Measurements from ENCODE around the gene NOL11.

The NOL11 gene

GRCh38 chr17:67687511-67687910 lies 30.2 kb upstream of the NOL11 start:
- no peaks in the 10 kb centered on the region for H3K9me3 ChIP-seq (ENCODE audit: control insufficient read depth, low read length)
- no peak overlapping the region for H3K4me2 ChIP-seq (ENCODE audit: low read length, poor library complexity, severe bottlenecking)
- no peak overlapping the region for H3K4me3 ChIP-seq (ENCODE audit: insufficient read depth in 1 of 2, low read depth in 1 of 2, low read length in 2 of 2)
- no peak overlapping the region for H3K27ac ChIP-seq (ENCODE audit: low read length, poor library complexity, severe bottlenecking)
- no peak overlapping the region for H2BK5ac ChIP-seq (ENCODE audit: low read depth, low read length, poor library complexity, severe bottlenecking)
- H3K27me3 ChIP-seq (ENCODE audit: control insufficient read depth in 1 of 2, insufficient read depth in 1 of 2, low read length in 2 of 2) = no peaks in the 10 kb centered on the region
- no peak overlapping the region for H4K91ac ChIP-seq (ENCODE audit: low read length)
- H2BK12ac ChIP-seq (ENCODE audit: low read length in 2 of 2) = no peak overlapping the region
- H2BK120ac ChIP-seq (ENCODE audit: low read depth, low read length) = no peak overlapping the region
- H3K36me3 ChIP-seq (ENCODE audit: control insufficient read depth in 1 of 2, insufficient read depth in 2 of 2, low read depth in 1 of 2, low read length in 2 of 2) = peaks cover 0 to 1% of the 10 kb centered on the region in 2 experiments
- no peak overlapping the region for H2BK15ac ChIP-seq (ENCODE audit: low read depth, poor library complexity, severe bottlenecking)
- H3K23ac ChIP-seq (ENCODE audit: low read length in 2 of 2) = no peak overlapping the region
- H3K79me1 ChIP-seq (replicated peaks; ENCODE audit: low read length, poor library complexity, severe bottlenecking) = no peaks in the 10 kb centered on the region
- H3K9ac ChIP-seq (ENCODE audit: low read length) = no peak overlapping the region
- no peak overlapping the region for H3K14ac ChIP-seq (ENCODE audit: low read length in 2 of 2)
- WGBS = no CpG with 5 or more reads among the region's 2 CpGs
- no peak overlapping the region for H2AK5ac ChIP-seq (ENCODE audit: low read length, severe bottlenecking)
- H4K8ac ChIP-seq (ENCODE audit: low read length) = no peak overlapping the region
- H3K4me1 ChIP-seq (ENCODE audit: control insufficient read depth, insufficient read depth, low read depth, low read length) = no peaks in the 10 kb centered on the region
- no peak overlapping the region for H3K18ac ChIP-seq (ENCODE audit: low read depth in 1 of 2, low read length in 2 of 2)
- H3K4ac ChIP-seq (ENCODE audit: low read depth in 1 of 2, low read length in 2 of 2) = no peak overlapping the region
- H2AFZ ChIP-seq (ENCODE audit: low read depth, low read length) = no peak overlapping the region
- DNase-seq = no peak

GRCh38 chr17:67689534-67690177 lies 28.1 kb upstream of the NOL11 start:
- 57% methylated on average over 2 of the region's 2 CpGs for WGBS
- H2BK120ac ChIP-seq (ENCODE audit: low read depth, low read length) = no peak overlapping the region

GRCh38 chr17:67693811-67694210 lies 23.9 kb upstream of the NOL11 start:
- no peak overlapping the region for H3K27ac ChIP-seq (ENCODE audit: low read length, poor library complexity, severe bottlenecking)

More at GRCh38 chr17:67689534-67690177, 28.1 kb upstream of the NOL11 start:
- Histone ChIP-seq H3K4me2 (ENCODE audit: low read length, poor library complexity, severe bottlenecking) (no peak overlapping the region), H2AK5ac (ENCODE audit: low read length, severe bottlenecking) (no peak overlapping the region), H2BK12ac (ENCODE audit: low read length in 2 of 2) (no peak overlapping the region), H2BK15ac (ENCODE audit: low read depth, poor library complexity, severe bottlenecking) (no peak overlapping the region), H3K14ac (ENCODE audit: low read length in 2 of 2) (no peak overlapping the region), H3K79me1 (replicated peaks; ENCODE audit: low read length, poor library complexity, severe bottlenecking) (no peaks in the 10 kb centered on the region), H3K36me3 (ENCODE audit: control insufficient read depth in 1 of 2, insufficient read depth in 2 of 2, low read depth in 1 of 2, low read length in 2 of 2) (peaks cover 6 to 14% of the 10 kb centered on the region in 2 experiments), H4K8ac (ENCODE audit: low read length) (no peak overlapping the region), H2BK5ac (ENCODE audit: low read depth, low read length, poor library complexity, severe bottlenecking) (no peak overlapping the region), H4K91ac (ENCODE audit: low read length) (no peak overlapping the region), H3K9ac (ENCODE audit: low read length) (no peak overlapping the region), H3K18ac (ENCODE audit: low read depth in 1 of 2, low read length in 2 of 2) (no peak overlapping the region), H3K27ac (ENCODE audit: low read length, poor library complexity, severe bottlenecking) (no peak overlapping the region), H3K9me3 (ENCODE audit: control insufficient read depth, low read length) (no peaks in the 10 kb centered on the region), H3K4ac (ENCODE audit: low read depth in 1 of 2, low read length in 2 of 2) (no peak overlapping the region), H3K23ac (ENCODE audit: low read length in 2 of 2) (no peak overlapping the region), H2AFZ (ENCODE audit: low read depth, low read length) (no peak overlapping the region), H3K4me1 (ENCODE audit: control insufficient read depth, insufficient read depth, low read depth, low read length) (no peaks in the 10 kb centered on the region), H3K4me3 (ENCODE audit: insufficient read depth in 1 of 2, low read depth in 1 of 2, low read length in 2 of 2) (no peak overlapping the region), H3K27me3 (ENCODE audit: control insufficient read depth in 1 of 2, insufficient read depth in 1 of 2, low read length in 2 of 2) (no peaks in the 10 kb centered on the region)
- peak; percentile 70 for DNase-seq

GRCh38 chr17:67696347-67696746 lies 21.4 kb upstream of the NOL11 start:
- H2AFZ ChIP-seq (ENCODE audit: low read depth, low read length) = no peak overlapping the region
- H2BK12ac ChIP-seq (ENCODE audit: low read length in 2 of 2) = no peak overlapping the region
- H3K79me1 ChIP-seq (replicated peaks; ENCODE audit: low read length, poor library complexity, severe bottlenecking) = no peaks in the 10 kb centered on the region
- H4K91ac ChIP-seq (ENCODE audit: low read length) = no peak overlapping the region
- H3K4me2 ChIP-seq (ENCODE audit: low read length, poor library complexity, severe bottlenecking) = no peak overlapping the region
- H4K8ac ChIP-seq (ENCODE audit: low read length) = no peak overlapping the region
- no peaks in the 10 kb centered on the region for H3K27me3 ChIP-seq (ENCODE audit: control insufficient read depth in 1 of 2, insufficient read depth in 1 of 2, low read length in 2 of 2)
- no peak overlapping the region for H3K18ac ChIP-seq (ENCODE audit: low read depth in 1 of 2, low read length in 2 of 2)
- no peak overlapping the region for H2BK120ac ChIP-seq (ENCODE audit: low read depth, low read length)
- DNase-seq = no peak
- WGBS = 86% methylated on average over 1 of the region's 3 CpGs
- H3K23ac ChIP-seq (ENCODE audit: low read length in 2 of 2) = no peak overlapping the region
- no peak overlapping the region for H3K4ac ChIP-seq (ENCODE audit: low read depth in 1 of 2, low read length in 2 of 2)
- no peak overlapping the region for H2BK15ac ChIP-seq (ENCODE audit: low read depth, poor library complexity, severe bottlenecking)
- H3K36me3 ChIP-seq (ENCODE audit: control insufficient read depth in 1 of 2, insufficient read depth in 2 of 2, low read depth in 1 of 2, low read length in 2 of 2) = peaks cover 6 to 14% of the 10 kb centered on the region in 2 experiments
- H2AK5ac ChIP-seq (ENCODE audit: low read length, severe bottlenecking) = no peak overlapping the region
- no peak overlapping the region for H3K9ac ChIP-seq (ENCODE audit: low read length)
- H3K27ac ChIP-seq (ENCODE audit: low read length, poor library complexity, severe bottlenecking) = no peak overlapping the region
- no peaks in the 10 kb centered on the region for H3K4me1 ChIP-seq (ENCODE audit: control insufficient read depth, insufficient read depth, low read depth, low read length)
- H3K9me3 ChIP-seq (ENCODE audit: control insufficient read depth, low read length) = no peaks in the 10 kb centered on the region
- H3K14ac ChIP-seq (ENCODE audit: low read length in 2 of 2) = no peak overlapping the region
- H2BK5ac ChIP-seq (ENCODE audit: low read depth, low read length, poor library complexity, severe bottlenecking) = no peak overlapping the region
- no peak overlapping the region for H3K4me3 ChIP-seq (ENCODE audit: insufficient read depth in 1 of 2, low read depth in 1 of 2, low read length in 2 of 2)

More at GRCh38 chr17:67693811-67694210, 23.9 kb upstream of the NOL11 start:
- DNase-seq = no peak
- no peaks in the 10 kb centered on the region for H3K4me1 ChIP-seq (ENCODE audit: control insufficient read depth, insufficient read depth, low read depth, low read length)
- H3K4ac ChIP-seq (ENCODE audit: low read depth in 1 of 2, low read length in 2 of 2) = no peak overlapping the region
- no peak overlapping the region for H3K23ac ChIP-seq (ENCODE audit: low read length in 2 of 2)
- no peak overlapping the region for H3K18ac ChIP-seq (ENCODE audit: low read depth in 1 of 2, low read length in 2 of 2)
- no peak overlapping the region for H3K9ac ChIP-seq (ENCODE audit: low read length)
- no peak overlapping the region for H3K14ac ChIP-seq (ENCODE audit: low read length in 2 of 2)
- no peak overlapping the region for H2BK5ac ChIP-seq (ENCODE audit: low read depth, low read length, poor library complexity, severe bottlenecking)
- no peak overlapping the region for H3K4me3 ChIP-seq (ENCODE audit: insufficient read depth in 1 of 2, low read depth in 1 of 2, low read length in 2 of 2)
- no peak overlapping the region for H2BK12ac ChIP-seq (ENCODE audit: low read length in 2 of 2)
- no peak overlapping the region for H2AFZ ChIP-seq (ENCODE audit: low read depth, low read length)
- H3K9me3 ChIP-seq (ENCODE audit: control insufficient read depth, low read length) = no peaks in the 10 kb centered on the region
- H2BK120ac ChIP-seq (ENCODE audit: low read depth, low read length) = no peak overlapping the region
- H4K91ac ChIP-seq (ENCODE audit: low read length) = no peak overlapping the region
- no peak overlapping the region for H4K8ac ChIP-seq (ENCODE audit: low read length)
- H3K79me1 ChIP-seq (replicated peaks; ENCODE audit: low read length, poor library complexity, severe bottlenecking) = no peaks in the 10 kb centered on the region
- no peak overlapping the region for H2BK15ac ChIP-seq (ENCODE audit: low read depth, poor library complexity, severe bottlenecking)
- H3K36me3 ChIP-seq (ENCODE audit: control insufficient read depth in 1 of 2, insufficient read depth in 2 of 2, low read depth in 1 of 2, low read length in 2 of 2) = peaks cover 6 to 14% of the 10 kb centered on the region in 2 experiments
- H3K4me2 ChIP-seq (ENCODE audit: low read length, poor library complexity, severe bottlenecking) = no peak overlapping the region
- no peak overlapping the region for H2AK5ac ChIP-seq (ENCODE audit: low read length, severe bottlenecking)
- H3K27me3 ChIP-seq (ENCODE audit: control insufficient read depth in 1 of 2, insufficient read depth in 1 of 2, low read length in 2 of 2) = no peaks in the 10 kb centered on the region
